ENCODE measurements around the gene TESPA1. TPM values are rescaled to one million over a fixed set of nuclear protein-coding genes. Genes with fewer than 3 reads are reported as not detected.

TESPA1 gene
- total and polyA plus RNA-seq, 2 experiments from 2014 or later = not detected

GRCh38 chr12:55008944-55009585 is 24.5 kb upstream of the TESPA1 start:
- no peak overlapping the region for H2AFZ ChIP-seq
- H3K36me3 ChIP-seq (replicated peaks; ENCODE audit: insufficient read depth, low read depth) = no peaks in the 10 kb centered on the region
- no peak for TF ChIP-seq EZH2 (IDR thresholded peaks at IDR 0.05; ENCODE audit: borderline replicate concordance)
- TF ChIP-seq CTCF (IDR thresholded peaks at IDR 0.05; ENCODE audit: poor library complexity) = no peak
- no peak overlapping the region for H3K4me2 ChIP-seq
- WGBS (ENCODE audit: low lambda C conversion rate, missing lambda C conversion rate) = 52% methylated on average over 6 of the region's 6 CpGs
- H3K9me2 ChIP-seq (replicated peaks; ENCODE audit: insufficient read depth) = no peaks in the 10 kb centered on the region
- H3K79me2 ChIP-seq = no peaks in the 10 kb centered on the region
- DNase-seq (ENCODE audit: low spot score) = no peak
- no peaks in the 10 kb centered on the region for H3K4me1 ChIP-seq (ENCODE audit: insufficient read depth)
- H3K27ac ChIP-seq = no peak overlapping the region
- no peak overlapping the region for H3K4me3 ChIP-seq
- peaks cover 5% of the 10 kb centered on the region for H3K27me3 ChIP-seq
- H3K9me3 ChIP-seq (ENCODE audit: low read depth) = no peaks in the 10 kb centered on the region
- H4K20me1 ChIP-seq (ENCODE audit: insufficient read depth, poor library complexity, severe bottlenecking) = no peaks in the 10 kb centered on the region

GRCh38 chr12:55002355-55002754 is 17.8 kb upstream of the TESPA1 start:
- TF ChIP-seq EZH2 (IDR thresholded peaks at IDR 0.05; ENCODE audit: borderline replicate concordance) = no peak
- TF ChIP-seq CTCF (IDR thresholded peaks at IDR 0.05; ENCODE audit: poor library complexity) = no peak
- TF ChIP-seq EZH2phosphoT487 (IDR thresholded peaks at IDR 0.05; ENCODE audit: low read depth, severe bottlenecking, unreplicated experiment) = no peak
- no peaks in the 10 kb centered on the region for H3K36me3 ChIP-seq (replicated peaks; ENCODE audit: insufficient read depth, low read depth)
- DNase-seq (ENCODE audit: low spot score) = no peak
- H3K9me2 ChIP-seq (replicated peaks; ENCODE audit: insufficient read depth) = no peaks in the 10 kb centered on the region
- H3K79me2 ChIP-seq = no peaks in the 10 kb centered on the region
- peaks cover 8% of the 10 kb centered on the region for H3K27me3 ChIP-seq
- H3K4me1 ChIP-seq (ENCODE audit: insufficient read depth) = no peaks in the 10 kb centered on the region
- H2AFZ ChIP-seq = no peak overlapping the region
- H4K20me1 ChIP-seq (ENCODE audit: insufficient read depth, poor library complexity, severe bottlenecking) = no peaks in the 10 kb centered on the region
- H3K4me3 ChIP-seq = no peak overlapping the region
- 74% methylated on average over 2 of the region's 2 CpGs for WGBS (ENCODE audit: low lambda C conversion rate, missing lambda C conversion rate)
- H3K27ac ChIP-seq = no peak overlapping the region
- no peak overlapping the region for H3K4me2 ChIP-seq
- no peaks in the 10 kb centered on the region for H3K9me3 ChIP-seq (ENCODE audit: low read depth)

GRCh38 chr12:55001198-55001868 is 16.8 kb upstream of the TESPA1 start:
- WGBS (ENCODE audit: low lambda C conversion rate, missing lambda C conversion rate) = 77% methylated on average over 4 of the region's 4 CpGs
- no peak overlapping the region for H3K4me3 ChIP-seq
- H2AFZ ChIP-seq = no peak overlapping the region
- H3K9me3 ChIP-seq (ENCODE audit: low read depth) = no peaks in the 10 kb centered on the region
- no peaks in the 10 kb centered on the region for H3K4me1 ChIP-seq (ENCODE audit: insufficient read depth)
- no peak for DNase-seq (ENCODE audit: low spot score)
- no peak overlapping the region for H3K27ac ChIP-seq
- H3K79me2 ChIP-seq = no peaks in the 10 kb centered on the region
- no peaks in the 10 kb centered on the region for H4K20me1 ChIP-seq (ENCODE audit: insufficient read depth, poor library complexity, severe bottlenecking)
- TF ChIP-seq EZH2 (IDR thresholded peaks at IDR 0.05; ENCODE audit: borderline replicate concordance) (no peak), EZH2phosphoT487 (IDR thresholded peaks at IDR 0.05; ENCODE audit: low read depth, severe bottlenecking, unreplicated experiment) (no peak), CTCF (IDR thresholded peaks at IDR 0.05; ENCODE audit: poor library complexity) (no peak)
- no peak overlapping the region for H3K4me2 ChIP-seq
- H3K36me3 ChIP-seq (replicated peaks; ENCODE audit: insufficient read depth, low read depth) = no peaks in the 10 kb centered on the region
- no peaks in the 10 kb centered on the region for H3K9me2 ChIP-seq (replicated peaks; ENCODE audit: insufficient read depth)
- H3K27me3 ChIP-seq = peaks cover 12% of the 10 kb centered on the region

Measured in hepatocyte (in vitro differentiated cells).